Measurements from ENCODE around the gene BEND7.
A peak's percentile ranks its signal among the peaks of the same experiment; 100 is the strongest.

BEND7 gene

DNA sequence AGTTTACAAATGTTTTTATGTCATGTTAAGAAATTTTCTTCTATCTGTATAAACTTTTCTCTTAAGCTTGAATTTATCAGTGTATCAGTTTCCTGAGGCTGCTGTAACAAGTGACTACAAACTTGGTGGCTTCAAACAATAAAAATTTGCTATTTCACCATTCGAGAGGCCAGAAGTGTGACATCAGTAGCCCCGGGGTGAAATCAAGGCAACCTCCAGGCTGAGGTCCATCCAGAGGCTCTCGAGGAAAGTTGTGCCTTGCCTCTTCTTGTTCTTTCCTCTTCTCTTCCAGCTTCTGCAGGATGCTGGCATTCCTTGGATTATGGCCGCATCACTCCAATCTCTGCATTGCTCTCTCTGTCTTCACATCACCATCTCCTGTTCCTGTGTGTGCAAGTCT is 6.5 kb upstream of the BEND7 start:
- TF ChIP-seq, protein P1, sequence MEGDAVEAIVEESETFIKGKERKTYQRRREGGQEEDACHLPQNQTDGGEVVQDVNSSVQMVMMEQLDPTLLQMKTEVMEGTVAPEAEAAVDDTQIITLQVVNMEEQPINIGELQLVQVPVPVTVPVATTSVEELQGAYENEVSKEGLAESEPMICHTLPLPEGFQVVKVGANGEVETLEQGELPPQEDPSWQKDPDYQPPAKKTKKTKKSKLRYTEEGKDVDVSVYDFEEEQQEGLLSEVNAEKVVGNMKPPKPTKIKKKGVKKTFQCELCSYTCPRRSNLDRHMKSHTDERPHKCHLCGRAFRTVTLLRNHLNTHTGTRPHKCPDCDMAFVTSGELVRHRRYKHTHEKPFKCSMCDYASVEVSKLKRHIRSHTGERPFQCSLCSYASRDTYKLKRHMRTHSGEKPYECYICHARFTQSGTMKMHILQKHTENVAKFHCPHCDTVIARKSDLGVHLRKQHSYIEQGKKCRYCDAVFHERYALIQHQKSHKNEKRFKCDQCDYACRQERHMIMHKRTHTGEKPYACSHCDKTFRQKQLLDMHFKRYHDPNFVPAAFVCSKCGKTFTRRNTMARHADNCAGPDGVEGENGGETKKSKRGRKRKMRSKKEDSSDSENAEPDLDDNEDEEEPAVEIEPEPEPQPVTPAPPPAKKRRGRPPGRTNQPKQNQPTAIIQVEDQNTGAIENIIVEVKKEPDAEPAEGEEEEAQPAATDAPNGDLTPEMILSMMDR (IDR thresholded peaks at IDR 0.05; ENCODE audit: extremely low read depth, insufficient read depth, missing control alignments) = no peak
- DNase-seq (ENCODE audit: low spot score) = no peak
- in situ Hi-C loops (cut with MboI; ENCODE audit: low pct_unique_long_range_greater_than_20kb, low sequenced_read_pairs, unreplicated experiment) = no loop called here

DNA sequence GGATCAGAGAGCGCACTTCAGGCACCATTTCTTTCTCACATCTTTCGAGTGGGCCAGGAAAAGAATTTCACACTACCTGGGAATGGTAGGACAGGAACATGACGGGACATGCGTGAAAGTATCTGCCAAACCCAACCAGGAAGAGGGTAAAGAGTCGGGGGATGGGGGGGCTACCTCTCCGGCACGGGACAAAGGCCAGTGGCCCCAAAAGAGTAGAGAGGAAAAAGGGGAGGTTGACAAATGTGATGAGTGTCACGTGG is 830 bp upstream of the BEND7 start:
- DNase-seq (ENCODE audit: low spot score) = no peak
- in situ Hi-C loops (cut with MboI; ENCODE audit: low pct_unique_long_range_greater_than_20kb, low sequenced_read_pairs, unreplicated experiment) = no loop called here
- TF ChIP-seq, protein P1 (IDR thresholded peaks at IDR 0.05; ENCODE audit: extremely low read depth, insufficient read depth, missing control alignments) = no peak

DNA sequence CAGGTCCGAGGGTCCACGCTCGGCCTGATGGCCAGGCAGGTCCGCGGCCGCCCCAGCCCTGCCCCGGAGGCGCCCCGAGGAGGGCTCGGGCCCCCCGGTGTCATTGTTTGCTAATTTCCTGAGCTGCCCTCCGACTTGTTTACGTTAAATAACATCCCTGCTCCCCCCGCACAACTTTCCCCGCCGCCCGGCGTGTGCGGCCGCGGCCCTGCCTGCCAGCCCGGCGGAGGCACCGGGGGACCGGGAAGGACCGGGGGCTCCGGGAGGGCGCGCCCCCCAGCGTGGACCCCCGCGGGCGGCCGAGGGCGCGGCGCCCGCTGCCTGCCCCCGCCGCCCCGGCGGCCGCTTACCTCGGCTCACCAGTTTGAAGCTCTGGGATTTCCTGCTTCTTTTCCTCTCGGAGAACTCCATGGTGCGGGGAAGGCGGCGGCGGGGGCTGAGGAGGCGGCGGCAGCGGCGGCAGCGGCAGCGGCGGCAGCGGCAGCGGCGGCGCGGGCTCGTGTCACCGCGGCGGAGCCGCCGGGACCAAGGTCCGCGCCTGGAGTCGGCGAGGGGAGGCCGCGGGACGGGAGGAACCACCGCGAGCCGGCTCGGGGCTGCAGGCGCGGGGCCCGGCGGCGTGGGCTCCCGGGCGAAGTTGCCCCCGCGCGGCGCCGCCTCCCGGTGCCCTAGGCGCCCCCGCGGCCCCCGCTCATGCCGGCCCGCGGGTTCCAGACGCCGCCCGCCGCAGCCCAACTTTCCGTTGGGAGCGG is 515 bp downstream of the BEND7 start:
- TF ChIP-seq, protein P1 (IDR thresholded peaks at IDR 0.05; ENCODE audit: extremely low read depth, insufficient read depth, missing control alignments) = no peak
- in situ Hi-C loops (cut with MboI; ENCODE audit: low pct_unique_long_range_greater_than_20kb, low sequenced_read_pairs, unreplicated experiment) = no loop called here
- DNase-seq (ENCODE audit: low spot score) = peak; percentile 60

DNA sequence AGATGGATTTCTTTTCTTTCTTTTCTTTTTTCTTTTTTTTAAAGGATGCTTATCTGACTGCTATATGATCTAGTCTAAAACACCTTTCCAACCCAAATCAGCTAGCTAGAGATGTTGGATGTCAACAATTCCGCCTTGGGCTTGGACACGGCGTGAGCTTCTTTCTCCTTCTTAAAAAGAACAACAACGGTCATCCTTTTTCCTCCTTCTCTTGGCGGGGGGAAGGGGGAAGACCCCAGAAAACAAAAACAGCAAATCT is 1.0 kb downstream of the BEND7 start:
- TF ChIP-seq, protein P1 (IDR thresholded peaks at IDR 0.05; ENCODE audit: extremely low read depth, insufficient read depth, missing control alignments) = no peak
- no peak for DNase-seq (ENCODE audit: low spot score)
- in situ Hi-C loops (cut with MboI; ENCODE audit: low pct_unique_long_range_greater_than_20kb, low sequenced_read_pairs, unreplicated experiment) = no loop called here

DNA sequence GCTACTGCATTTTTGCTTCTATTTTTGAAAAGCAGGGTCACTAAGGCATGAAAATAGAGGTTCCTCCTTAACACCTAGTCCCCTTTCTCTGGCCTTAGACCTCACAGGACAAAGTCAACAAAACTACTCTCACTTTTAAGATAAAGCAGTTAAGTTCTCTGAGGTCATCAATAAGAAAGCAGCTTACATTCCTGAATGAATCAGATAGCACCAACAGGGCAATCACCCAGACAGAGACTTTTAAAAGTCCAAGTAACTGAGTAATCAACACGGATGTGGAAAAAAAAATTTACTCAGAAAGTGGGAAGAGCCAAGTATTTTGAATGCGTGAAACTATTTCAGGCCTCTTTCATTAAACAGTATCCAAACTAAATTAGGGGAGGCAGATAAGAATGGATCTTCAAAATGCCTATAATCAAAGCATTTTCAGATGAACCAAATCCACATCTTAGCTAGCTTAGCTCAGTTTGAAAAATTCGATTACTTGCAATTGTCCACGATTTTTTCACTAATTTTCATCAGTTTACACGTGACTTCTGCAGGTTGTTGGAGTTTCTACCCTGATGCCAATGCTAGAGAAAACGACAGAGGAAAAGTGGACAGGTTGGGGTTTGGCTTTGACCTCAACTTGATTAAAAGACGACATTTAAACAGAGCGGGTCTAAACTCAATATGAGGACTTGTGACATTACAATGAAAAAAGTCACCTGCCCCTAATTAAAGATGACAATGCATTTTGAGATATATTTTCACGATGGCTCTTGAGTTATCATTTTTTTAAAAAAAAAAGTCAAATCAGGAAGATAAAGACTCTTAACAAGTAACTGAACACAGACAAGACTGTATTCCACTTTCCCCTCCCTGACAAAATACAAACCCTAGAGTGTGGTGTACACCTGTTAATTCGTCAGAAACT is 1.6 kb downstream of the BEND7 start:
- DNase-seq (ENCODE audit: low spot score) = peak; percentile 27
- in situ Hi-C loops (cut with MboI; ENCODE audit: low pct_unique_long_range_greater_than_20kb, low sequenced_read_pairs, unreplicated experiment) = no loop called here
- TF ChIP-seq, protein P1 (IDR thresholded peaks at IDR 0.05; ENCODE audit: extremely low read depth, insufficient read depth, missing control alignments) = no peak

DNA sequence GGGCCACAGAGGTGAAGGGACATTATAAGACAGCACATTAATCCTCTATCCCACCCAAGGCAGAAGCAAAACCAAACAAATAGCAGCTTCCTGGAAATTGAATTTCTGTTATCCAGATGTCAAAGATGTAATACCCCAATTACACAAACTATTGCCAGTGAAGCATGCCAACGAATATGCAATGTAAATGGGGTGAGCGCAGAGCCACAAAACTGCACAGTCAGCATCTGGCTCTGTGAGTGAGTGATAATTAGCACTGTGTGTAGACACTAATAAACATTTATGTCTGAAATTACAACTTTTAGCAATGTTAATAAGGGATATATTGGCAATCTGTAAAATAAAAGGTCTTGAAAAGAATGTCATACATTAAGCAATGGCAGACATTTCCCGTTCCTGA is 3.2 kb downstream of the BEND7 start:
- in situ Hi-C loops (cut with MboI; ENCODE audit: low pct_unique_long_range_greater_than_20kb, low sequenced_read_pairs, unreplicated experiment) = no loop called here
- TF ChIP-seq, protein P1 (IDR thresholded peaks at IDR 0.05; ENCODE audit: extremely low read depth, insufficient read depth, missing control alignments) = no peak
- no peak for DNase-seq (ENCODE audit: low spot score)
